ENCODE data around the gene KRT82. TPM values are rescaled to one million over a fixed set of nuclear protein-coding genes. Genes with fewer than 3 reads are reported as not detected.

Gene KRT82
- total RNA-seq, 2 donors from 2014 or later, result not detected

GRCh38 chr12:52363111-52363679, 42.9 kb downstream of the KRT82 start:
- 92 to 96% methylated on average over 8 to 12 of the region's 12 CpGs for WGBS, 2 experiments (ENCODE audit: insufficient coverage in 1 of 2, insufficient read length in 1 of 2)
- Mint-ChIP-seq H3K27ac (no peak overlapping the region), H3K4me3 (no peak overlapping the region), H3K9me3 (no peaks in the 10 kb centered on the region), H3K27me3 (ENCODE audit: insufficient read depth) (peaks cover 15% of the 10 kb centered on the region), H3K36me3 (ENCODE audit: low read depth) (no peaks in the 10 kb centered on the region), H3K4me1 (no peaks in the 10 kb centered on the region)
- H3K27ac ChIP-seq (ENCODE audit: low read depth, low read length), result no peak overlapping the region
- H3K9ac ChIP-seq (ENCODE audit: extremely low read depth, low read length, poor library complexity, severe bottlenecking), result no peak overlapping the region
- TF ChIP-seq CTCF (conservative IDR thresholded peaks at IDR 0.05), result no peak
- DNase-seq, result no peak
- no peaks in the 10 kb centered on the region for H3K9me3 ChIP-seq (ENCODE audit: control insufficient read depth, low read length)
- no peak overlapping the region for H3K4me3 ChIP-seq (ENCODE audit: low read length)
- H3K27me3 ChIP-seq (ENCODE audit: control insufficient read depth, insufficient read depth, low read length, poor library complexity, severe bottlenecking), result peaks cover 11% of the 10 kb centered on the region
- no peaks in the 10 kb centered on the region for H3K36me3 ChIP-seq (ENCODE audit: control insufficient read depth, insufficient read depth, low read length)
- H3K4me1 ChIP-seq (ENCODE audit: control insufficient read depth, insufficient read depth, low read length), result no peaks in the 10 kb centered on the region

- H3K4me3 ChIP-seq (ENCODE audit: low read length), result no peak overlapping the region
- H3K36me3 ChIP-seq (ENCODE audit: control insufficient read depth, insufficient read depth, low read length), result no peaks in the 10 kb centered on the region
- Mint-ChIP-seq H3K27me3 (ENCODE audit: insufficient read depth) (peaks cover 8% of the 10 kb centered on the region), H3K4me1 (no peaks in the 10 kb centered on the region), H3K36me3 (ENCODE audit: low read depth) (no peaks in the 10 kb centered on the region), H3K4me3 (no peak overlapping the region), H3K27ac (no peak overlapping the region), H3K9me3 (no peaks in the 10 kb centered on the region)
- WGBS, 2 experiments (ENCODE audit: insufficient coverage in 1 of 2, insufficient read length in 1 of 2), result 86 to 87% methylated on average over 10 to 11 of the region's 11 CpGs
- H3K27me3 ChIP-seq (ENCODE audit: control insufficient read depth, insufficient read depth, low read length, poor library complexity, severe bottlenecking), result peaks cover 1% of the 10 kb centered on the region
- no peaks in the 10 kb centered on the region for H3K4me1 ChIP-seq (ENCODE audit: control insufficient read depth, insufficient read depth, low read length)
- peak; percentile 87 for DNase-seq
- H3K9me3 ChIP-seq (ENCODE audit: control insufficient read depth, low read length), result no peaks in the 10 kb centered on the region
- peak; percentile 76 for TF ChIP-seq CTCF (conservative IDR thresholded peaks at IDR 0.05)
- no peak overlapping the region for H3K27ac ChIP-seq (ENCODE audit: low read depth, low read length)
- H3K9ac ChIP-seq (ENCODE audit: extremely low read depth, low read length, poor library complexity, severe bottlenecking), result no peak overlapping the region
Observed at GRCh38 chr12:52362118-52362726, 43.9 kb downstream of the KRT82 start.

GRCh38 chr12:52361553-52361952, 44.6 kb downstream of the KRT82 start:
- Histone ChIP-seq H3K36me3 (ENCODE audit: control insufficient read depth, insufficient read depth, low read length) (no peaks in the 10 kb centered on the region), H3K27ac (ENCODE audit: low read depth, low read length) (no peak overlapping the region), H3K9ac (ENCODE audit: extremely low read depth, low read length, poor library complexity, severe bottlenecking) (no peak overlapping the region), H3K4me3 (ENCODE audit: low read length) (no peak overlapping the region), H3K27me3 (ENCODE audit: control insufficient read depth, insufficient read depth, low read length, poor library complexity, severe bottlenecking) (no peaks in the 10 kb centered on the region), H3K4me1 (ENCODE audit: control insufficient read depth, insufficient read depth, low read length) (no peaks in the 10 kb centered on the region), H3K9me3 (ENCODE audit: control insufficient read depth, low read length) (no peaks in the 10 kb centered on the region)
- no peak overlapping the region for H3K4me3 Mint-ChIP-seq
- peaks cover 8% of the 10 kb centered on the region for H3K27me3 Mint-ChIP-seq (ENCODE audit: insufficient read depth)
- H3K36me3 Mint-ChIP-seq (ENCODE audit: low read depth), result no peaks in the 10 kb centered on the region
- no peak overlapping the region for H3K27ac Mint-ChIP-seq
- 93 to 100% methylated on average over 1 of the region's 1 CpG for WGBS, 2 experiments (ENCODE audit: insufficient coverage in 1 of 2, insufficient read length in 1 of 2)
- TF ChIP-seq CTCF (conservative IDR thresholded peaks at IDR 0.05), result no peak
- H3K4me1 Mint-ChIP-seq, result no peaks in the 10 kb centered on the region
- no peak for DNase-seq
- H3K9me3 Mint-ChIP-seq, result no peaks in the 10 kb centered on the region

Data from endodermal cell (in vitro differentiated cells).